Omental fat pad (tissue), 4 donors: ENCODE data around the gene ACTL10. TPM values are rescaled to one million over a fixed set of nuclear protein-coding genes. Genes with fewer than 3 reads are reported as not detected.

Experiments
- ATAC-seq: fragments of 150-250 bp; one replicate; pipeline ENCODE4 v1.9.1; 2016; ENCODE audit warnings: mild to moderate bottlenecking, moderate library complexity; ENCODE audit not compliant: low FRiP score
- DNase-seq: peaks from one replicate; pipeline ENCODE4 v3.0.0-alpha.2; 2019; ENCODE audit warnings: low spot score
- total RNA-seq, 4 donors: library from RNA; depleted of rRNA; stranded (reverse); fragments of >200 nt; gene quantifications; one replicate each; pipeline ENCODE4 v1.1.0, GENCODE V29; 2016
- TF ChIP-seq, protein P1 (sequence below), 3 donors: fragments of 450-650 bp; IDR thresholded peaks; one replicate each; pipeline ENCODE4 v1.5.1; 2016 to 2017; ENCODE audit warnings: antibody characterized with exemption in 3 of 3, mild to moderate bottlenecking in 3 of 3, moderate library complexity in 2 of 3

The ACTL10 gene
- total RNA-seq, 4 donors from 2014 or later: 1.1 to 2.4 (median 1.8) TPM

- no peak for ATAC-seq
- TF ChIP-seq, protein P1, sequence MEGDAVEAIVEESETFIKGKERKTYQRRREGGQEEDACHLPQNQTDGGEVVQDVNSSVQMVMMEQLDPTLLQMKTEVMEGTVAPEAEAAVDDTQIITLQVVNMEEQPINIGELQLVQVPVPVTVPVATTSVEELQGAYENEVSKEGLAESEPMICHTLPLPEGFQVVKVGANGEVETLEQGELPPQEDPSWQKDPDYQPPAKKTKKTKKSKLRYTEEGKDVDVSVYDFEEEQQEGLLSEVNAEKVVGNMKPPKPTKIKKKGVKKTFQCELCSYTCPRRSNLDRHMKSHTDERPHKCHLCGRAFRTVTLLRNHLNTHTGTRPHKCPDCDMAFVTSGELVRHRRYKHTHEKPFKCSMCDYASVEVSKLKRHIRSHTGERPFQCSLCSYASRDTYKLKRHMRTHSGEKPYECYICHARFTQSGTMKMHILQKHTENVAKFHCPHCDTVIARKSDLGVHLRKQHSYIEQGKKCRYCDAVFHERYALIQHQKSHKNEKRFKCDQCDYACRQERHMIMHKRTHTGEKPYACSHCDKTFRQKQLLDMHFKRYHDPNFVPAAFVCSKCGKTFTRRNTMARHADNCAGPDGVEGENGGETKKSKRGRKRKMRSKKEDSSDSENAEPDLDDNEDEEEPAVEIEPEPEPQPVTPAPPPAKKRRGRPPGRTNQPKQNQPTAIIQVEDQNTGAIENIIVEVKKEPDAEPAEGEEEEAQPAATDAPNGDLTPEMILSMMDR (IDR thresholded peaks at IDR 0.05): no peak
- DNase-seq: no peak
Observed at GRCh38 chr20:33701629-33702450, 35.1 kb downstream of the ACTL10 start.

- no peak for ATAC-seq
- no peak for DNase-seq
- TF ChIP-seq, protein P1 (IDR thresholded peaks at IDR 0.05): no peak
Observed at GRCh38 chr20:33702861-33703260, 36.1 kb downstream of the ACTL10 start.

GRCh38 chr20:33703498-33704137 is 36.9 kb downstream of the ACTL10 start:
- TF ChIP-seq, protein P1 (IDR thresholded peaks at IDR 0.05): no peak
- ATAC-seq (no peak), DNase-seq (no peak)

GRCh38 chr20:33704197-33704924 is 37.6 kb downstream of the ACTL10 start:
- TF ChIP-seq, protein P1 (IDR thresholded peaks at IDR 0.05): no peak
- no peak for DNase-seq
- no peak for ATAC-seq

DNA sequence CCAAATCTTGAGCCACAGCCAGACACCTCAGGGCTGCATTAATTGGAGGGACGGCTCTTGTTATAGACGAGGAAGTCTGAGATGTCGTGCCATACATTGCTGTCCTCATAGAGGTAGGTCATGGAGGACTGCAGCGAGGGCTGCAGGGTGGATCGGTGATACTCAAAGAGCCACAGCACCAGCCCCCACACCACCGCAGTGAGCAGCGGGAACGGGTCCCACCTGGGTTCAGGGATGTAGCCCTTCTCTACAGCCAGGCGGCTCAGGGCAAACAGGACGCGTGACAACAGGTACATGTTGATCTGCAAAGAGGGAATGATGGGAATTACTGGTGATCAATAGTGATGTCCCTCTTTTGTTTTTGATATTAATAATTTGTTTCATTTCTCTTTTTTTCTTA is 40.9 kb downstream of the ACTL10 start:
- TF ChIP-seq, protein P1 (IDR thresholded peaks at IDR 0.05): no peak
- ATAC-seq (no peak), DNase-seq (no peak)

DNA sequence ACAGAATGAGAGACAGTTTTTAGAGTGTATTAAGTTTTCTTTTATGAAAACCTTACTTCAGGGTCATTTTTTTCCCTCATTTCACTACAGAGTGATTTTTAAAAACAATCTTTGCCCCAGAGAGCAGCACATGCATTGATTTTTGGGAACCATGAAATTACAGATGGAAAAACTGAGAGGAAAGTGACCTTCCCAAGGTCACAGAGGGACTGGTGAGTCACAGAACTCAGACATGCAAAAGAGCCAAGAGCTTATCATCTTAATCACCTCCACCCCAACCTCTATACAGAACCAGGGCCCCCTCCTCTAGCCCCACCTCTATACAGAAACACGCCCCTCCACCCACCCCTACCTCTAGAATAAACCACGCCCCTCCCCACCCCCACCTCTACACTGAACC is 42.7 kb downstream of the ACTL10 start:
- TF ChIP-seq, protein P1 (IDR thresholded peaks at IDR 0.05): no peak
- ATAC-seq: no peak

More for the DNA sequence above, 42.7 kb downstream of the ACTL10 start:
- no peak for DNase-seq
